ENCODE results near the gene AFF1.

The AFF1 gene

GRCh38 chr4:87019898-87020297 lies 85.1 kb downstream of the AFF1 start:
- TF ChIP-seq SIN3A (IDR thresholded peaks at IDR 0.05; ENCODE audit: borderline replicate concordance, insufficient read depth, low read length) (no peak), FOXP2 (optimal IDR thresholded peaks at IDR 0.05; ENCODE audit: borderline replicate concordance, extremely low read depth, extremely low read length, insufficient read depth) (no peak), TAF1 (IDR thresholded peaks at IDR 0.05; ENCODE audit: borderline replicate concordance, insufficient read depth, low read length) (no peak), REST (IDR thresholded peaks at IDR 0.05; ENCODE audit: insufficient read depth in 1 of 2, low read depth in 2 of 2, low read length in 2 of 2) (no peak), POLR2AphosphoS5 (IDR thresholded peaks at IDR 0.05; ENCODE audit: low read depth, low read length) (no peak)

- TF ChIP-seq SIN3A (IDR thresholded peaks at IDR 0.05; ENCODE audit: borderline replicate concordance, insufficient read depth, low read length) (no peak), TAF1 (IDR thresholded peaks at IDR 0.05; ENCODE audit: borderline replicate concordance, insufficient read depth, low read length) (no peak), POLR2AphosphoS5 (IDR thresholded peaks at IDR 0.05; ENCODE audit: low read depth, low read length) (no peak), REST (IDR thresholded peaks at IDR 0.05; ENCODE audit: insufficient read depth in 1 of 2, low read depth in 2 of 2, low read length in 2 of 2) (no peak), FOXP2 (optimal IDR thresholded peaks at IDR 0.05; ENCODE audit: borderline replicate concordance, extremely low read depth, extremely low read length, insufficient read depth) (no peak)
These were observed 89.4 kb downstream of the AFF1 start for GRCh38 chr4:87024201-87024600.

DNA sequence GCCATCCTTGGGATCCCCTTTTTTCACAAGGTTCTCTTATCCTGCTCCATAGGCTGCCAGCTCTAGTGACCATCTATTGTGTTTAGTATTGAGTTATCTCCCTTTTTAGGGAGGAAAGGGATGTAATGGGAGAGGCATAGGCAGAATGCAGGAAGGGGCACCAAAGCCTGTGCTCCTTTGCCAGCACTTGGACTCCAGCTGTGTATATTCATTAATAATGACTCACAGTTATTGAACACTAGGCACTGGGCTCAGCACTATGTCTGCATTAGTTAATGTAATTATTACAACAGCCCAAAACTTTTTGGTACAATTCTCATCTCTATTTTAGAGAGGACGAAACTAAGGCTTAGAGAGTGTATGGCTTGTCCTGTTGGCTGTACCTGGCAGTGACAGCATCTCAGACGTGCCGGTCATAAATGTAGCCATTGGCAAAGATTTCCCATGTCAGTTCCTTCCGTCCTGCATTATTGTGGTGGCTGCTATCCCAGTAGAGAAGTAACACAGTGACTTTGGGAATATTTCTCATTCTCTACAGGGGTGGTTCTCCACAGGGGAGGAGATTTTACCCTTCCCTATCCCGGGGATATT lies 90.3 kb downstream of the AFF1 start:
- no peak for TF ChIP-seq SIN3A (IDR thresholded peaks at IDR 0.05; ENCODE audit: borderline replicate concordance, insufficient read depth, low read length)
- no peak for TF ChIP-seq TAF1 (IDR thresholded peaks at IDR 0.05; ENCODE audit: borderline replicate concordance, insufficient read depth, low read length)
- TF ChIP-seq FOXP2 (optimal IDR thresholded peaks at IDR 0.05; ENCODE audit: borderline replicate concordance, extremely low read depth, extremely low read length, insufficient read depth), result no peak
- no peak for TF ChIP-seq REST (IDR thresholded peaks at IDR 0.05; ENCODE audit: insufficient read depth in 1 of 2, low read depth in 2 of 2, low read length in 2 of 2)
- TF ChIP-seq POLR2AphosphoS5 (IDR thresholded peaks at IDR 0.05; ENCODE audit: low read depth, low read length), result no peak

- TF ChIP-seq POLR2AphosphoS5 (IDR thresholded peaks at IDR 0.05; ENCODE audit: low read depth, low read length), result no peak
These were observed 90.8 kb downstream of the AFF1 start for GRCh38 chr4:87025614-87026041.

DNA sequence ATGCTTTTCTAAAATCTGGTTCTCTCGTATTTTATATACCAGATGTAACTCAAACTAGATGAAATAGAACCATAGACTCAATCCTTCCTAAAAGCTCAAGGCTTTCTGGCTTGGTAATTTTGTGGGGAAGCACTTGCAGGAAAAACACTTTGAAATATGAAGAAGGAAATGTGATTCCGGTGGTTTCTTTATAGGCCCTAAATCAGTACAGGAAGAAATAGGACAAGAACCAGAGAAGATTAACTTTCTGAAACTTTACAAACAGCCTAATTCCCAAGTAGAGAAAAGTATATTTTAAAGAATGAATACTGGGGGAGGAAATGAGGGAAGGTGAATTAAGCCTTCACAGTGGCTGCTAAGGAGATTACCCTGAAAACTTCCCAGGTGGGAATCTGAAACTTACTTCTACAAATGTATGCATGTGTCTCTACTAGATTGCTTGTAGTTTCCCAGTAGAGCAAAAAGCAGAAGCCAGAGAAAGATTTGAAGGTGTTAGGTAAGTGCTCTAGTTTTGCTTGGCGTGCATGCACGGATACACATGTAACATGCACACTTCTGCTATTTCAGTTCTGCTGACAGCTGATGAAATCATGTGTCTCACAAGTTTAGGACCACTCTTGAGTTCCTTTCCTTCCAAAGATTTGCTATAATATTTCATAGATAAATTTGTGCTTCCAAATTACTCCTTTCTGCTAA lies 92.1 kb downstream of the AFF1 start:
- TF ChIP-seq REST (IDR thresholded peaks at IDR 0.05; ENCODE audit: insufficient read depth in 1 of 2, low read depth in 2 of 2, low read length in 2 of 2) (no peak), FOXP2 (optimal IDR thresholded peaks at IDR 0.05; ENCODE audit: borderline replicate concordance, extremely low read depth, extremely low read length, insufficient read depth) (no peak), POLR2AphosphoS5 (IDR thresholded peaks at IDR 0.05; ENCODE audit: low read depth, low read length) (no peak), SIN3A (IDR thresholded peaks at IDR 0.05; ENCODE audit: borderline replicate concordance, insufficient read depth, low read length) (no peak), TAF1 (IDR thresholded peaks at IDR 0.05; ENCODE audit: borderline replicate concordance, insufficient read depth, low read length) (no peak)

Measured in PFSK-1 (cell line).